ENCODE measurements around the gene FZR1.

Gene FZR1

DNA sequence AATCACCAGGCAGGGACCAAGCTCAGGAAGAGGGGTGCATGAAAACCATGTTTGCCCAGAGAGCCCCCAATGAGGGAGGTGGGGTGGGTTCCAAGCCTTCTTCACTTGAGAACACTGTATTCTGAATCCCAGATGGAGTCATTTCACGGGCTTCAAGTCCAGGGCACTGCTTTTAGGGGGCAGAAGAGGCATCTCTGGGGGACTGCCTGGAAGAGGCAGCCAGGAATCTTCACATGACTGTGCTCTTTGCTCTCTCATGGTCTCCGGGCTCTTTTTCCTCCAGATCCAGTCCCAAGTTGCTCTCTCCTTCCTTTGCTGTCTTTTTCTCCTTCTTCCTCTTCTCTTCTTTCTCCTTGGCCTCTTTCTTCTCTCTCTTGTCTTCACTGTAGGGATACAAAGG lies 31.5 kb upstream of the FZR1 start:
- DNase-seq, result no peak

DNA sequence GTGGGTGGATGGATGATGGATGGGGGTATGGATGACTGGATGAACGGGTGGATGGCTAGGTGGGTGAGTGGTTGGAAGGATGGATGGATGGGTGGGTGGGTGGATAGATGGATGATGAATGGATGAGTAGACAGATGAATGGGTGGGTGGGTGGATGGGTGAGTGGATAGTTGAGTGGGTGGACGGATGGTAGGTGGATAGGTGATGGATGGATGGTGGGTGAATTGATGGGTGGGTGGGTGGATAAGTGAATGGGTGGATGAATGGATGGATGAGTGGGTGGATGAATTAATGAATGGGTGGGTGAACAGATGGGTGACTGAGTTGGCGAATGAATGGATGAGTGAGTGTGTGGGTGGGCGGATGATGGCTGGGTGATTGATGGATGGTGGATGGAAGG lies 30.7 kb upstream of the FZR1 start:
- DNase-seq, result no peak

DNA sequence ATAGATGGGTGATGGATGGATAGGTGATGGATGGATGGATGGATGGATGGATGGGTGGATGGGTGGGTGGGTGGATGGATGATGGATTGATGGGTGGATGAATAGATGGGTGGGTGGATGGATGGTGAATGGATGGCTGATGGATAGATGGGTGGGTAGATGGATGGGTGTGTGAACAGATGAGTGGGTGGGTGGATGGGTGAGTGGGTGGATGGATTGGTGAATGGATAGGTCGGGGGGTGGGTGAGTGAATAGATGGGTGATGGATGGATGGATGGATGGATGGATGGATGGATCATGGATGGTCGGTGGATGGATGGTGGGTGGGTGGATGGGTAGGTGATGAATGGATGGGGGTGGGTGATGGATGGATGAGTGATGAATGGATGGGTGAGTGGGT lies 29.3 kb upstream of the FZR1 start:
- no peak for DNase-seq

GRCh38 chr19:3477506-3477905 lies 28.6 kb upstream of the FZR1 start:
- no peak for DNase-seq

DNA sequence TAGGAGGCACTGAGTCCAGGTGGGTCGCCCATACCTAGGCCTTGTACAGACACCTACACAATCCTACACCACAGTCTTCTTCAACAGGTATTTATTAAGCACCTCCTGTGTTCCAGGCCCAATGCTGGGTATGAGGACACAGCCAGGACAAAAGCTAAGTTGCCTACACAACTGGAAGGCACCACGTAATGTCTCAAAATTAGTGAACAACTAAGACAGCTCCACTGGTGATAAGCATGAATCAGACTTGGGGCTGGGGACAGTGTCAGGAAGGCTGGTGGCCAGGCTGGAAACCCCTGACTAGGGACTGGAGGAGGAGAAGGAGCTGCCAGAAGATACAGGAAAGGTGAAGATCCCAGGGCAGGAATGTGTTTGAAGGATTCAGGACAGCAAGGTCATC lies 28.2 kb upstream of the FZR1 start:
- no peak for DNase-seq

GRCh38 chr19:3478409-3479176 lies 27.5 kb upstream of the FZR1 start:
- no peak for DNase-seq

DNA sequence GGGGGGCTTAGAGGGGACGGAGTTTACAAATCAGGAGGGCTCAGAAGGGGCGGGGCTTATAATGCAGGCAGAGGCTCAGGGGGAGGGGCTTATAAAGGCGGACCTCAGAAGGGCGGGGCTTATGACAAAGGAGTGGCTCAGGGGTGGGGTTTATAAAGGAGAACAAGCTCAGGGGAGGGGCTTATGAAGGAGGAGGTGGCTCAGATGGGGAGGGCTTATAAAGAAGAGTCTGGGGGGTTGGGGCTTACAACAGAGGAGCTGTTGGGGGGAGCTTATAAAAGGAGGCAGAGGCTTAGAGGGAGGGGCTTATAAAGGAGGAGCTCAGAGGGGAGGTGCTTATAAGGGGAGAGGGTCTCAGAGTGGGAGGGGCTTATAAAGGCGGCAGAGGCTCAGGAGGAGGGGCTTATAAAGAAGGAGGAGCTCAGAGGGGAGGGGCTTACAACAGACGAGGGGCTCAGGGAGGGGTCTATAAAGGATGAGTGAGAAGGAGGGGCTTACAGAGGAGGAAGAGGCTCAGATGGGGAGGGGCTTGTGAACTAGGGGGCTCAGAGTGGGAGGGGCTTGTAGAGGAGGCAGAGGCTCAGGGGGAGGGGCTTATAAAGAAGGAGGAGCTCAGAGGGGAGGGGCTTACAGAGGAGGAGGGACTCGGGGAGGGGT lies 26.8 kb upstream of the FZR1 start:
- peak; percentile 47 for DNase-seq

DNA sequence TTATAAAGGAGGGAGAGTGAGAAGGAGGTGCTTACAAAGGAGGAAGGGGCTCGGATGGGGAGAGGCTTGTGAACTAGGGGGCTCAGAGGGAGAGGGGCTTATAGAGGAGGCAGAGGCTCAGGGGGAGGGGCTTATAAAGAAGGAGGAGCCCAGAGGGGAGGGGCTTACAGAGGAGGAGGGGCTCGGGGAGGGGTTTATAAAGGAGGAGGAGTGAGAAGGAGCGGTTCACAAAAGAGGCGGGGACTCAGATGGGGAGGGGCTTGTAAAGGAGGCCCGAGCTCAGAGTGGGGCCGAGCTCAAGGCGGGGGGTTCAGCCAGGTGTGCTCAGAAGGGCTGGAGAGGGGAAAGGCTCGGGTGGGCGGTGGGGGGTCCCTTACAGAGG lies 26.3 kb upstream of the FZR1 start:
- DNase-seq, result peak; percentile 37

DNA sequence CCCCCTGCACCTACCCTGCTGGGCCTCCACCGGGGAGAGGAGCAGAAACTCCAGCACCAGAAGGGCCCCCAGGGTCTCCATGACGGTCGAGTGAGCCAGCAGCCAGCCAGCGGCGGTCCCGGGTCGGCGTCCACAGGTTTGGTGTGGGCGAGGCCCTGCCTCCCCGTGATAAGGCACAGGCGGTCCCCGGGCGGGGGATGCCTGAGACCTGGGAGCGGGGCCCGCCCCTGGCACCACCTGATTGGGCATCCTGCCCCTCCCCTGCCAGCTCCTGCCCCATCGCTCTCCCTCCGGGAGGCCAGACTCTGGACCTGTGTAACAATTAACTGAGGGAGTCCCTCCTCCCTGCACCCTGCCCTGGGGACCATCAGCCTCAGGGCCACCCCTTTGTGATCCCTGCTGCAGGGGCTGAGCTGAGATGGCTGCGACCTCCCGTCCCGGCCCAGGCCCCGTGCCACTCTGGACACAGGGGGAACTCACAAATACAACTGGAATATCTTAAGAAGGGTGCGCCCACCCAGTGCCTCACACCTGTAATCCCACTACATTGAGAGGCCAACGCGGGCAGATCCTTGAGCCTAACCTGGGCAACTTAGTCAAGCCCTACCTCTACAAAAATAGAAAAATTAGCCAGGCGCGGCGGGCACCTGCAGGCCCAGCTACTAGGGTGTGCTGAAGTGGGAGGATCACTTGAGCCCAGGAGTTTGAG lies 25.6 kb upstream of the FZR1 start, which contains the start of gene SMIM24:
Gene SMIM24 (minus strand): TSS at position 143 of the 709 bp plus-strand sequence. CDS start 62 bp downstream, at position 81.
- DNase-seq, result no peak

DNA sequence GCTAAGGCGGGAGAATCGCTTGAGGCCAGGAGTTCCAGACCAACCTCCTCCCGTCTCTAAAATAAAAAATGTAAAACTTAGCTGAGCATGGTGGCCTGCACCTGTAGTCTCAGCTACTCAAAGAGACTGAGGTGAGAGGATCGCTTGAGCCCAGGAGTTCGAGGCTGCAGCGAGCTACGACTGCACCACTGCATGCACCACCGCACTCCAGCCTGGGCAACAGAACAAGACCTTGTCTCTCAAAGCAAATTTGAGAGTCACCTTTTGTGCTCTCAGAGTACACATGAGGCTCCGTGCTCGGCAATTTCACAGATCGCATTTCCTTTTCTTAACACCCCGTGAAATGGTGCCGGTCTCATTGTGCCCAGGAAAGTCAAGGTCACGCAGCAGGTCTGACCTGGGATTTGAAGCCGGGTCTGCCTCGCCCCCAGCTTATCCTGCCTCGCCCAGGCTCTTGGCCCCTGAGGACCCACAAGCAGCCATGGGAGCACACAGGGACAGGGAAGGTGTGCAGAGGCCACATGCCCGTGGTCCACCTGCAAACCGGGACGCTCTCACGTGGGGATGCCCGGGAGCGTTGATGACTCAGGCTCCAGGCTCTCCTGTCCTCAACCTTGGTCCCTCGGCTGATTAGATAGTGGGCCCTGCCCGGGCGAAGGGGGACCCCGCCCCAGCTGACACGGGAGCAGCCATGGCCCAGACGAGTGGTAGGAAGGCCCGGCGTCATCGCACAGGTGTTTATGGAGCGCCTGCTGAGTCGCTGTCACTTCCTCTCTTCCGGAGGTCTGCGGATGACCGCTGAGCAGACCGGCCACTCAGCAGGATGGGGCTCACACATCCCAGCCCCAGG lies 24.6 kb upstream of the FZR1 start:
- no peak for DNase-seq

GRCh38 chr19:3482507-3483225 lies 23.4 kb upstream of the FZR1 start:
- no peak for DNase-seq

GRCh38 chr19:3483226-3483628 lies 22.9 kb upstream of the FZR1 start, which contains the start of gene SMIM44:
Gene SMIM44 (minus strand): TSS chr19:3483441. CDS start chr19:3483403, 38 bp downstream.
- no peak for DNase-seq

- no peak for DNase-seq
Observed at GRCh38 chr19:3491396-3492119, 14.6 kb upstream of the FZR1 start.

GRCh38 chr19:3492131-3492839 lies 13.8 kb upstream of the FZR1 start:
- DNase-seq, result no peak

- DNase-seq, result no peak
Observed at GRCh38 chr19:3492919-3493318, 13.2 kb upstream of the FZR1 start.

- no peak for DNase-seq
Observed at GRCh38 chr19:3493651-3494050, 12.5 kb upstream of the FZR1 start.

GRCh38 chr19:3494051-3494450 lies 12.1 kb upstream of the FZR1 start:
- peak; percentile 43 for DNase-seq

DNA sequence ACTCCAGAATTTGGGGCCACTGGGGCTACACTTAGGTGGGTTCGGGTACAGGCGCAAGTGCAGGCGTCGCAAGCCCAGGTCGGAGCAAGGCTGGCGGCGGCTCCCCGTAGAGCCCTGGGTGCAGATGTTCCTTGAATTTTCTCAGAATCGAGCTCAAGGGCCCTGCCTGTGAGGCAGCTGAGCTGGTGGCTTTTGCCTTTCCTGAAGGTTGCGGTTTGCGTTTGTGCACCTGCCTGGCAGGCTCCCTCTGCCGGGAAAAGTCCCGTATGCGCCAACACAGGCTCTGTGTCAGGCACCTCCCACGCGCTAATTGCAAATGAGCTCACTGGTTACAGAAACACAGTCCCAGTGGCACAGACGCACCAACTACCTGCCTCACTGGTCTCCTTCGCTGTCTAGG lies 11.6 kb upstream of the FZR1 start:
- DNase-seq, result peak; percentile 54

- no peak for DNase-seq
Observed at GRCh38 chr19:3496392-3497273, 9.5 kb upstream of the FZR1 start.
